Measurements from ENCODE around the gene PRKAR1B. TPM values are rescaled to one million over a fixed set of nuclear protein-coding genes. Genes with fewer than 3 reads are reported as not detected.
"Not testable (repeated sequence)": the region's sequence is repeated elsewhere in the genome, so short reads cannot be mapped to it uniquely, and the experiment has no call there.

PRKAR1B gene
- total RNA-seq, 1 donor from 2014 or later, result 82.4 TPM

DNA sequence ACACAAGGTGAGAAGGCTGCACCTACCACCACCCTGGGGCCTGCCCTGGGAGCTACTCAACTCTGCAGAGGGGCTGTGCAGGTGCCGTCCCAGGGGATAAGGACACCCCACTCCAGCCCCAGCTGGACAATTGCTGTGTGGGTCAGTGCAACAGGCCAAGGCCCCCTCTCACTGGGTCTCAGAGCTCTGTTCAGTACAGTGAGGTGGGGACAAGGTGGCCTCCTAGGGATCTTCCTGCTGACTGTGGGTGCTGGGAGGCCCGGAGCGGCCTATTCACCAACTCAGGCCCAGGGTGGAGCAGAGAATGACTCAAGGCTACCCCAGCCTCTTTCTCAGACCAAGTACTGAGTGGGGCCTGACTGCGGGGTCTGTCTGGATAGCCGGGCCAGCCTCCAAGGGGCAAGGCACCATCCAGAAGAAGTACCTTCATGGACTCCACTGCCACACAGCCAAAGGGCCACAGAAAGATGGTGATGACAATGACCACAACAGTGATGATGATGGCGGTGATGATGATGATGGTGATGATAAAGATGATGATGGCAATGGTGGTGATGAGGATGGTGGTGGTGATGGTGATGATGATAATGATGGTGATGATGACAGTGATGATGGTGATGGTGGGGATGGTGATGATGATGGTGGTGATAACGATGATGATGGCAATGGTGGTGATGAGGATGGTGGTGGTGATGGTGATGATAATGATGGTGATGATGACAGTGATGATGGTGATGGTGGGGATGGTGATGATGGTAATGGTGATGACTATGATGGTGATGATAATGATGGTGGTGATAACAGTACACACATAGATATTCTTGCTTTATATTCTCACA, 60.4 kb downstream of the PRKAR1B start:
- no peak for DNase-seq

DNA sequence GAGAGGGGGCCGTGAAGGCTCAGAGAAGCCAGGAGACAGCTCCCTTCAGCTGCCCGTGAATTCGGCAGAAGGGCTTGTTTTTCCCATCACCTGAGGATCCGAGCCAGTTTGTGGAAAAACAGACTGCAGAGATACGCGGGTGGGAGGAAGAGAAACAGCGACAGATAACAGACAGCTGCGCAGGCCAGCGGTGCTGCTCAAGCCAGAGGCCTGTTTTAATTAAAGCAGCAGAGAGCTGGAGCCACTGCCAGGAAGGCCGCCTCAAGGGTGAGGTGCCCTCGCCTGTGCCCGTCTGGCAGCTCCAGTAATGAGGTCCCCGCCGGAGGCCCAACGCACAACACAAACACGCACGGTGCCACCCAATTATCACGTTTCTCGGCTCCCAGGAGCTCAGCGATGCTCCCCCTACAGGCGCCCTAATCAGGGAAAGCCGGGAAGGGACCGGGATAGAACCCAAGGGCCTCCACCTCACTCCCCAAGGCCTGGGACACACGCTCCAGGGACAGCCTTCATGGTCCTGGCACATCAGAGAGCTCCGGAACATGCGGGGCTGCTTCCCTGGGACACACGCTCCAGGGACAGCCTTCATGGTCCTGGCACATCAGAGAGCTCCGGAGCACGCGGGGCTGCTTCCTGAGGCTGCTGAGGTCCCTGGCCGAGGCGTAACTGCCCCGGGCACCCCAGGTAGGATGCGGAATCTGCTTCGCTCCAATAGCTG, 61.2 kb downstream of the PRKAR1B start:
- DNase-seq, result no peak

DNA sequence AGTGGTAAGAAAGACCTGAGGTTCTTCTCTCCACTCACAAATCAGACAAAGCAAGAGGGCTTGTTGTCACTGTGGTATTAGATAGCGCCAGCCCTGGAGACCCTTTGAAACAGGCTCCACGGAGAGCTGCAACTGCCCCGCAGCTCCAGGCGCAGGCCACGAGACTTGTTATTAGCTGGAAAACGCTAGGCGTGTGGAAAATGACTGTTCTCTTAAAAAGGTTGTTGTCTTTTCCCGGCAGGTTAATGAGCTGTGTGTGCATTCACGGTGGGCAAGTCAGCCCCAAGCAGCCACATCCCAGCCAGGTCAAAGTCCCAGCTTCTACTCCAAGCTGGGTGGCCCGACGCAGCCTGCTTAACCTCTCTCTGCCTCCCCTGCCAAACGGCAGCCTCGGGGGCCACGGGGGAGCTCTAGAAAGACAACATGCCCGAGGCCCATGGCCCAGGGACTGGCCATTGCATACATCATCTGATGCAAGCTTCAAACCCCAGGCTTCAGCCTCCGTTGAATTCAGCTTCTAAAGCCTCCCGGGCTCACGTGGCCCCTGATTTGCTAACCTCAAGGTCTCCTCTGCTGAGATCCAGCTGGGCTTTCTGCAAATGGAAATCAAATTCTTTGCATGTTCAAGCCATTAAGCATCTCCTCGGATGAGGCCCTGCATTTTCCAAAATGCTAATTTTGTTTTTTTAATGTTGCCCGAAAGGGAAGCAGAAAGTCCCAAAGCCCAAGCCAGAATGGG, 61.9 kb downstream of the PRKAR1B start:
- no peak for DNase-seq

DNA sequence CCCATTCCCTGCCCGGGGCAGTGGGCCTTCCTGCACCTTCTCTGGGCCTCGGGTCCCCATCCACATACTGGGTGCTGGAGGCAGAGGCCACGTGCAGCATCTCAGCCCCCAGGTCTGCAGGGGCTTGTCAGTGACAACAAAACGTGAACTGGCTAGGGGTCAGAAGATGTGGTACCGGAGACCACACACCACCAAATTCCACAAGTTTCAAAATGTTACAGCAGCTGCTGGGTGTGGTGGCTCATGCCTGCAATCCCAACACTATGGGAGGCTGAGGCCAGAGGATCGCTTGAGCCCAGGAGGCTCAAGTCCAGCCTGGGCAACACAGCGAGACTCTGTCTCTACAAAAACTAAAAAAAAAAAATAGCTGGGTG, 62.7 kb downstream of the PRKAR1B start:
- DNase-seq, result no peak

DNA sequence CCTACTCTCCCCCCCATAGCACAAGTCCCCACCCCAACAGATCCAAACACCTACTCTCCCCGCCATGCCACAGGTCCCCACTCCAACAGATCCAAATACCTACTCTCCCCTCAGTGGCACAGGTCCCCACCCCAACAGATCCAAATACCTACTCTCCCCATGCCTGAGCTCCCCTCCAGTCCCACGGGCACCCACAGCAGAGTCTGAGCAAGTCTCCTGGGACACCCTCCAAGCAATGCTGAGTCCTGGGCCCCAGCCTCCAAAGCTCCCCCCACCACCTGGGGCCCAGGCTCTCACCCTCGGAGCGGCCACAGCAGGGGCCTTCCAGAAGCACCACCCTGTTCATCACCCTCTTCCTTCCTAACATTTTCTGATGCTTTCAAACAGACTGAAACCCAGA, 64.5 kb downstream of the PRKAR1B start:
- no peak for DNase-seq

DNA sequence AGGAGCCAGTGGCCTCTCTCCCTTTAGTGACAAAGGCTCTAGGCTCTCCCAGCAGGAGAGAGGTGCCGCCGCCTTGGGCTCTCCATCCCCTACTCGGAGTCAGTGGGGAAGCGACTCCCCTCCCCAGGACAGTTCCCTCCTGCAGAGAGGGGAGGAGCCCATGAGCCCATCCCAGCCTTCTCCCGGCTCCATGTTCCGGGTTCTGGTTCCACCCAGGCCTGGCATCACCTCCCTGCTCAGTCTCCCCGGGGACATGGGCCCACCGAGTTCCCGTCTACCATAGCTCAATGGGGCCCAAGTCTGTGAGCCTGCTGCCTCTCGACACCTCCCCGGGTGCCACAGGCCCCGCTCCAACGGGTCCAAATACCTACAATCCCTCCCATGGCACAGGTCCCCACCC, 67.1 kb downstream of the PRKAR1B start:
- DNase-seq, result no peak

DNA sequence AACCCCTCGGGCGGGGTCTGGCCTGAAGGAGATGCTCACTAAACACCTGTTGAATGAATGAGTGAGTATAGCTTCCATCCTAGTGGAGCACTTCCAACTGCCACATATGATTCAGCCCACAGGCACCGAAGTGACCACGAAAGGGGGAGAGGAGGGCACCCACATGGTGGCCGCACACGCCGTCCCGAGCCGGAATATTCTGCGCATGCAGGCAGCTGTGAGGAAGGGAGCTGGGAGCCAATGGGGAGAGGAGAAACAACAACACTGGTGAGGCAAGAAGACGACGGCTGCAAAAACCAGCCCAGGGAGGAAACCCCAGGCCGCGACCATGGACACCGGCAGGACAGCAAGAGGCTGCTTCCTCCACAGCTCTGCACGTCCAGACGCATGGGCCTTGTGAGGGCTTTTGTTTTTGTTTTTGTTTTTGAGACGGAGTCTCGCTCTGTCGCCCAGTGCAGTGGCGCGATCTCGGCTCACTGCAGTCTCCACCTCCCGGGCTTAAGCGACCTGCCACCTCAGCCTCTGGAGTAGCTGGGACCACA, 67.7 kb downstream of the PRKAR1B start:
- DNase-seq, result no peak

DNA sequence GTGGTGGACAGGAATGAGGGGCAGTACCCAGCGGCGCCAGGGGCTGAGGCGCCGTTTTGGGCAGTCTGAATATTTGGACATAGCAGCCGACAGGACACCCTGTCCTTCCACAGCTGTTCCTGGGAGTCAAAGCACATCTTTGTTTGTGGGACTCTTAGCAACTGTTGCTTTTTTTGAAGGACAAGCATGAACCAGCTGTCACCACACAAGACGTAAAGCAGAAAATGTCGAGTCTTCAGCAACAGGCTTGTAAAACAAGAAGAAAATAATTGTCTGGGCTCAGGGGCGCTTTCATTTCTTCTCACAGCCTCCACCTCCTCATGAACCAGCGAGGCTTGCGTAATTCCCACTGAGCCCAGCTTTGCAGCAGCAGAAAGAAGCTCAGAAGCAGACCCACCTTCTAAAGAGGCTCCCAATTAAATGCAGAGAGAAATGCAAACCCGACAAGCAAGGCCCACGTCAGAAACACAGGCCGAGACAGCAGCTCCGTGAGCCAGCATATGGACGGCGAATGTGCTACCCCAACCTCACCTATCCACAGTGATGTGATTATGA, 69.4 kb downstream of the PRKAR1B start:
- no peak for DNase-seq

DNA sequence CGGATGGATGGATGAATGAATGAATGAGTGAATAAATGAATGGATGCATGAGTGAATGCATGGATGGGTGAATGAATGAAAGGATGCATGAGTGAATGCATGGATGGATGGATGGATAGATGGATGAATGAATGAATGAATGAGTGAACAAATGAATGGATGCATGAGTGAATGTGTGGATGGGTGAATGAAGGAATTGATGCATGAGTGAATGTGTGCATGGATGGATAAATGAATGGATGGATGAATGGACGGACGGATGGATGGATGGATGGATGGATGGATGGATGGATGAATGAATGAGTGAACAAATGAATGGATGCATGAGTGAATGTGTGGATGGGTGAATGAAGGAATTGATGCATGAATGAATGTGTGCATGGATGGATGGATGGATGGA, 70.1 kb downstream of the PRKAR1B start:
- not testable (repeated sequence) for DNase-seq

DNA sequence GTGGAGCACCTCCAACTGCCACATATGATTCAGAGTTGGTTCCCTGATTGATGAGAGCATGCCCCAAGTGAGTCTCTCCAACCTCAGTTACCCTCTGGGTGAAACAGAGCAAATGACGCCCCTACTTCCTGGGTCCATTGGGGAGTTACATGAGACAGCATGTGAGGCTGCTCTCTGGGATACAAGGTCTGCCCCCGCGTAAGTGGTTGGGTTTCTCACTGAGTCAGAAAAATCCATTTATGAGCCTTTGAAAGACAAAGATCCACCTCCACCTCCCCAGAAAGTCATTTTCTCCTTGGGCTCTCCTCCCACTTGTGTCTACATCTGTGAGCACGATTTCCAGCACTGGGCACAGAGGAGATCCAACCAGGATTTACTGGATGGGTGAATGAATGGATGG, 71.3 kb downstream of the PRKAR1B start:
- DNase-seq, result no peak

DNA sequence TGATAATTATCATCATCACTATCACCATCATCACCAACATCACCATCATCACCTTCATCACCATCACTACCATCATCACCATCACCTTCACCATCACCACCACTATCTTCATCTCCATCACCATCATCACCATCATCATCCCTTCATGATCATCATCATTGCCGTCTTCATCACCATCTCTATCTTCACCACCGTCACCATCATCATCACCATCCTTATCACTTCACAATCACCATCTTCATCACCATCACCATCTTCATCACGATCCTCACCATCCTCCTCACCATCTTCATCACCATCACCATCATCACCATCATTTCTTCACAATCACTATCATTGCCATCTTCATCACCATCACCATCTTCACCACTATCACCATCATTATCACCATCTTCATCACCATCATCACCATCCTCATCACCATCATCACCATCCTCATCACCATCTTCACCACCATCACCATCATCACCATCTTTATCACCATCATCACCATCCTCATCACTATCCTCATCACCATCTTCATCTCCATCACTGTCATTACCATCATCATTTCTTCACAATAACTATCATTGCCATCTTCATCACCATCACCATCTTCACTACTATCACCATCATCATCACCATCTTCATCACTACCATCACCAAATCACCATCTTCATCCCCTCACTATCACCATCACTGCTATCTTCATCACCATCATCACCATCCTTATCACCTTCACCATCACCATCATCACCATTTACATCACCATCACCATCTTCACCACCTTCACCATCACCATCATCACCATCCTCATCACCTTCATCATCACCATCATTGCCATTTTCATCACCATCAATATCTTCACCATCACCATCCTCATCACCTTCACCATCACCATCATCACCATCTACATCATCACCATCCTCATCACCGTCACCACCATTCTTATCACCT, 73.0 kb downstream of the PRKAR1B start:
- DNase-seq, result no peak

DNA sequence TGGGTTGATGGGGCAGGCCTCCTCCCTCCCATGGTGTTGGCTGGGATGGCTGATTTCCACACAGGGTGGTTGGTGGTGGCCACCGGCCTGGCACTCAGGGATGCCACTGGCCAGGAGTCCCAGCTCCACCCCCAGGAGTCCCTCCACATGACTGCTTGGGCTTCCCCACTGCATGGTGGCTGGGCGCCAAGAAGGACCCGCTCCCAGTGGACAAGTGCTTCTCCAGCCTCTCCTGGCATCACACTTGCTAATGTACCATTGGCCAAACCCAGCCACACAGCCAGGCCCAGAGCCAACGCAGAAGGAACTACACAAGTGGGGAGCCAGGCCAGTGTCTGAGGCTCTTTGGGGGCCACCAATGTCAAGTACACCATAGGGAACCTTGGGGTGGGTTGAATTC, 74.2 kb downstream of the PRKAR1B start:
- no peak for DNase-seq

DNA sequence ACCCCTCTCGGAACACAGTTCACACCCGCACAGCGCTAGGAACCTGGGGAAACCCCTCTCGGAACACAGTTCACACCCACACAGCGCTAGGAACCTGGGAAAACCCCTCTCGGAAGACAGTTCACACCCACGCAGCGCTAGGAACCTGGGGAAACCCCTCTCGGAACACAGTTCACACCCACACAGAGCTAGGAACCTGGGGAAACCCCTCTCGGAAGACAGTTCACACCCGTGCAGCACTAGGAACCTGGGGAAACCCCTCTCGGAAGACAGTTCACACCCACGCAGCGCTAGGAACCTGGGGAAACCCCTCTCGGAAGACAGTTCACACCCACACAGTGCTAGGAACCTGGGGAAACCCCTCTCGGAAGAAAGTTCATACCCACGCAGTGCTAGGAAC, 74.9 kb downstream of the PRKAR1B start:
- not testable (repeated sequence) for DNase-seq

DNA sequence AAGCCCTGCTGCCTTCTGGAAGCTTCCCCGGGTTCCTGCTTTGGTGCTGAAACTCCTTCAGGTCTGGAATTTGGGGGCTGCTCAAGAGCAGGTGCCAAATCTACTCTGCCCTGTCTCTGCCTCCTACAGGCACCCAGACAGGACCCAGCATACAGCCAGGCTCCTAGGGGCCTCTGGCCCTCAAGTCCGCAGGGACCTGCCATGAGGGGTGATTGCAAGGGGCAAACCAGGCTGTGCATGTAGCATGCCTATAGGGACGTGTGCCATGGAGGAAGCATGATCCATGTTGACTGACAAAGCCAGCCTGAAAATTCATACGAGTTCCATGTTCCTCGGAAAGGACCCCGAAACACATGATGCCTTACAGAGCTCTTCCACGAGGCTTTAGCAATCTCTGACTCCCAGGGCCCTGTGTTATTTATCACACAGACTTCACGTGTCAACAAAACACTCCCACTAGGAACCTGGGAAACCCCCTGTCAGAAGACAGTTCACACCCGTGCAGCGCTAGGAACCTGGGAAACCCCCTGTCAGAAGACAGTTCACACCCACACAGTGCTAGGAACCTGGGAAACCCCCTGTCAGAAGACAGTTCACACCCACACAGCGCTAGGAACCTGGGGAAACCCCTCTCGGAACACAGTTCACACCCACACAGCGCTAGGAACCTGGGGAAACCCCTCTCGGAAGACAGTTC, 75.9 kb downstream of the PRKAR1B start:
- no peak for DNase-seq

DNA sequence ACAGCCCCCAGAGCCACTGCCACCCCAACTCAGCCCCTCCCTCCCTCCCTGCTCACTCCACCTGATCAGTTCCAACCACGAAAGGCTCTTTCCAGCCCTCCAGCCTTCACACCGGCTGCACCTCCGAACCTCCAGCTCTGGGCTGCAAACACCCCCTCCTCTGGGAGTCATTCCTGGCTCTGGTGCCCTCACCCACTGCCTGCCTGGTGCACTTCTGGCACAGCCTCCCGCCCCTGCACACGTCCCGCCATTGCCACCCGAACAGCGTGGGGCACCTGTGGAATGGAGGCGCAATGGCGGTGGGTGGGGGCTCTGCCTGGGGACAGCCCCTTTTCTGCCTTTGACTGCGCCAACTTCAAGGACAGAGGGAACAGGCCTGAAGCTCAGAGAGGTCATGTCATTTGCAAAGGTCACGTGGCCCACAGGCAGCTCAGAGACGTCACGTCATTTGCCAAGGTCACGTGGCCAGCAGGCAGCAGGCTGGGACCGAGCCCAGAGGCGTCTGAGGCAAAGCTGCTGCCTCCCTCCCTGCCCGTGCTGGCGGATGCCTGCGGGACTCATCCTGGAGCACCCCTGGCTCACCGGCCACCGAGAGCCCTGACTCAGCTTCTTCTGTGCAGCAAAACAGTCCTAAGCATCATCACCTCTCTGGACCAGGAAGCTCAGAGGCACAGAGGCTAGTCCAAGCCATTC, 76.6 kb downstream of the PRKAR1B start:
- no peak for DNase-seq

DNA sequence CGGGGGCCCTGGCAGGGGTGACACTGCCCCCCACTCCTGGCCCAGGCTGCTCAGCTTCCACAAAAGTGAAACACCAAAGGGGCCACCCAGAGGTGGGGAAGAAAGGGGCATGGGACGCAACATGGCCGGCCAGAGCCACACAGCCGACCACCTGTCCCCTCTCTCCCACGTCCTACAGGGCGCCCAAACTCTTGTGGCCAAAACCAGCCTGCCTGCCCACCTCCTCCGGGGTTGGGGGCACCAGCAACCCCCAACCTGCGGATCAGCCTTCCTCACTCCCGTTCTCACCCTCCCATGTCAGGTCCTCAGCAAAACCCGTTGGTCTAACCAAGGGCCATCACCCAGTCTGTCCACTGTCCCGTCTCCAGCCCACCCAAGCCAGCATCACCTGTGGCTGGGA, 80.1 kb downstream of the PRKAR1B start:
- no peak for DNase-seq

DNA sequence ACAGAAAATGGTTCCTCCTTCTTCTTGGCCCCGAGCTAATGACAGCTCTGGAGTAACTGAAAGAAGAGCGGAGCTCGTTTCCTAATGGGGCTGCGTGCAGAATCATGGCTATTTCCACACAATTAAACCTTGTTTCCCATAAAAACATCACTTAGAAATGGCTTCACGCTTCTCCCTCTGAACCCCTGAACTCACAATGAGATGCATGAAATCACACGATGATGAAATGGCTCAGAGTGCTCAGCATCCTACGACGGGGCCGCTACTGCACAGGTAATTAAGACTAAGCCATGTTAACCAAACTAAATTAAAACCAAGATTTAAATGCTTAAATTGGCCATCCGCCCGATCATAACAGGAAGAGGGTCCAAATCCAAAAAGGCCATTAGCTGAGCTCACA, 80.6 kb downstream of the PRKAR1B start:
- DNase-seq, result no peak

DNA sequence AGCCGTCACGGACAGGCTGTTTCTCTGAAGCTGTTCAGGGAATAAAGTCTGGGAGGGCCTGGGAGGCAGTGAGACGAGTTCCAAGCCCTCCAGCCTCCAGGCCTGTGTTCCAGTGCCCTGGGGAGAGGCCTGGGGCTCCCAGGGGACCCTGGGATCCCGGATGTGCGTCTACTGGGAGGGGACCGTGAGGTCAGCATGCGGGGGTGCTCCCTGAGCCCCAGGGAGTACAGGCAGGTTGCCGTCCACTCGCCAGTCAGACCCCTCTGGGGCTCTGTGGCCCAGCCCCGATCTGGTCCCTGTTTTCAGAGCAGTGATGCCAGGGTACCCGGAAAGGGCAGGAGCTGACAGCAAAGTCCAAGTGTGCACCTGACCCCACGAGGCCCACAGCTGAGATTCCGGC, 81.5 kb downstream of the PRKAR1B start:
- DNase-seq, result no peak

DNA sequence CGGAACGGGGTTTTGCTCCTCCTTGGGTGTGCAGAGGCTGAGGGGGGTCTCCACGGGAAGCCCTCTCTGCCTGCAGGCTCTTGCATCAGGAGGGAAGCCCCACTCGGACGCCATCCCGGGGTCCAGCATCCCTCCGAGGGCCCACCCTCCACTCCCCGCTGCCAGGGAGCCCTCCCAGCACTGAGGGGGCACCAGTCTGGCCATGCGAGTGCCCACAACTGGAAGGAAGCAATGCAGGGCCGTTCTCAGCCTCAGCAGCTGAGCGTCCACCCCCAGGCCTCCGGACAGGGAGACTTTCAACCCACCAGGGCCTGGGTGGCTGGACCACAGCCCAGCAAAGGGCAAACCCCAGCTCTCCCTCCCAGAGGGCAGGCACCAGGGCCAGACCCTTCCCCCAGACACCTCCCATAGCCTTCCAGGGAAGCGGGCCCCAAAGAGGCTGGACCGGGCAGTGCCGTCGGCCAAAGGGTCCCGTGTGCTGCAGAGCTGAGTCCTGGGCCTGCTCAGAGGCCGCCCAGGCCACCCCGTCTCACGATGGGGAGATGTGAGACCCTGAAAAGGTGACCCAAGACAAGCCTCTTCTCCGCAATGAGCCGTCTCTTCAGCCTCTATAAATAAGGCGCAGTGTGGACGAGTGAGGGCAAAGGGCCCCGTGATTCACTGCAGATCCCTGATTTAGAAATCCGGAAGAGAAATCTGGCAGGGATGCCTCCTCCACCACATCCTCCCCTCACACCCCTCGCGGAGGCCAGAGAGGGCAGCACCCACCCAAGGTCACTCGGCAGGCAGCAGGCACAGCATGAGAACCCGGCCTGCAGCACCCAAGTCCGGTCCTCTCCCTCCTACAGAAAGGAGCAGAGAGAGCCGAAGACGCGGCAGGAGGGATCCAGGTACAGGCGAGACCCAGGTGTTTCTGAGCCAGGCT, 82.4 kb downstream of the PRKAR1B start:
- no peak for DNase-seq

All from dermis blood vessel endothelial cell (primary cell).